Endothelial cell of umbilical vein (primary cell): Measurements from ENCODE around the gene SYNGAP1. TPM values are rescaled to one million over a fixed set of nuclear protein-coding genes. Genes with fewer than 3 reads are reported as not detected.

Experiments
- BruUV-seq: library from RNA; stranded (reverse); fragments of 400-500 nt; replicated peaks from 2 replicates; lab custom pipeline; 2021; lab: Mats Ljungman, UMichigan
- CTCF ChIA-PET: fragments of 300-600, 350-600 bp; sonication (Branson Sonifier 250); formaldehyde crosslinking; loops from one replicate; lab custom pipeline; 2021; ENCODE audit warnings: antibody characterized with exemption, inconsistent platforms; lab: Charles Lee
- POLR2A ChIA-PET: fragments of 300-600, 350-600 bp; sonication (Branson Sonifier 250); formaldehyde crosslinking; loops from one replicate; lab custom pipeline; 2021; ENCODE audit warnings: antibody characterized with exemption, inconsistent platforms; lab: Charles Lee
- DNase-seq: peaks from one replicate; pipeline ENCODE4 v3.0.0-alpha.2; 2011; ENCODE audit warnings: low read depth, low spot score
- FAIRE-seq: peaks from 2 replicates; lab custom pipeline; 2011; peaks lifted over from hg19 to GRCh38; lab: Jason Lieb, UNC
- H2AFZ ChIP-seq: 2 replicates; pipeline ENCODE4 v1.6.0; 2012; ENCODE audit warnings: low read depth, low read length, control low read depth, inconsistent platforms
- H3K27ac ChIP-seq: 2 replicates; pipeline ENCODE4 v1.5.1; 2011; ENCODE audit warnings: low read depth, mild to moderate bottlenecking, control low read depth, low read length, moderate library complexity; ENCODE audit not compliant: insufficient read depth
- H3K27me3 ChIP-seq, 2 experiments: 2 replicates each; pipeline versions ENCODE4 v1.6.0 to v1.6.1; 2011; ENCODE audit warnings: low read length in 2 of 2, mixed read lengths in 1 of 2; ENCODE audit not compliant: control insufficient read depth in 2 of 2, insufficient read depth in 2 of 2
- H3K36me3 ChIP-seq, 2 experiments: 2 replicates in 1 of 2; 3 replicates in 1 of 2; pipeline ENCODE4 v1.5.1; 2011; ENCODE audit warnings: low read length in 2 of 2, mild to moderate bottlenecking in 1 of 2, moderate library complexity in 1 of 2; ENCODE audit not compliant: control insufficient read depth in 2 of 2, insufficient read depth in 2 of 2; ENCODE audit errors: extremely low read depth in 1 of 2
- H3K4me1 ChIP-seq: 3 replicates; pipeline ENCODE4 v1.5.1; 2011; ENCODE audit warnings: mild to moderate bottlenecking, low read length; ENCODE audit not compliant: control insufficient read depth, insufficient read depth; ENCODE audit errors: extremely low read depth
- H3K4me2 ChIP-seq: 2 replicates; pipeline ENCODE4 v1.6.1; 2011; ENCODE audit warnings: low read length, control low read depth, mixed read lengths; ENCODE audit not compliant: insufficient read depth
- H3K4me3 ChIP-seq, 3 experiments: fragments of 200-600 bp in 1 of 3; sonication (generic), shearing (Covaris generic) in 1 of 3; replicated peaks in 1 of 3; 2 replicates each; pipeline ENCODE4 v1.5.1; 2011 to 2016; ENCODE audit warnings: control low read depth in 3 of 3, low read length in 3 of 3, mild to moderate bottlenecking in 2 of 3, inconsistent platforms in 1 of 3, low read depth in 1 of 3, moderate library complexity in 1 of 3; ENCODE audit not compliant: insufficient read depth in 1 of 3
- H3K79me2 ChIP-seq: 2 replicates; pipeline ENCODE4 v1.6.0; 2012; ENCODE audit warnings: low read length, inconsistent platforms; ENCODE audit not compliant: control insufficient read depth, insufficient read depth
- H3K9ac ChIP-seq: replicated peaks from 2 replicates; pipeline ENCODE3; 2011; ENCODE audit warnings: low read length, control low read depth; ENCODE audit not compliant: insufficient read depth; ENCODE audit errors: extremely low read depth
- H3K9me1 ChIP-seq: replicated peaks from 3 replicates; pipeline ENCODE4 v1.6.0; 2011; ENCODE audit warnings: mild to moderate bottlenecking, low read length; ENCODE audit not compliant: control insufficient read depth, insufficient read depth; ENCODE audit errors: extremely low read depth
- H3K9me3 ChIP-seq: replicated peaks from 2 replicates; pipeline ENCODE4 v1.5.1; 2012; ENCODE audit warnings: low read length, inconsistent platforms; ENCODE audit not compliant: control insufficient read depth, insufficient read depth
- H4K20me1 ChIP-seq: replicated peaks from 2 replicates; pipeline ENCODE3; 2011; ENCODE audit warnings: mild to moderate bottlenecking, low read length; ENCODE audit not compliant: control insufficient read depth, insufficient read depth; ENCODE audit errors: extremely low read depth
- EZH2 ChIP-seq: IDR thresholded peaks from 2 replicates; pipeline ENCODE4 v1.6.1; 2012; ENCODE audit warnings: borderline replicate concordance, low read depth, mild to moderate bottlenecking, moderate library complexity, low read length, inconsistent platforms; ENCODE audit not compliant: severe bottlenecking
- FOS ChIP-seq: IDR thresholded peaks from 2 replicates; pipeline ENCODE4 v1.6.1; 2011; ENCODE audit warnings: mild to moderate bottlenecking, low read length, moderate library complexity, borderline replicate concordance; ENCODE audit not compliant: insufficient read depth
- GATA2 ChIP-seq: IDR thresholded peaks from 2 replicates; pipeline ENCODE4 v1.7.0; 2011; ENCODE audit warnings: low read depth, mild to moderate bottlenecking, moderate library complexity, mixed read lengths, low read length; ENCODE audit not compliant: insufficient read length, insufficient read depth
- JUN ChIP-seq: IDR thresholded peaks from 2 replicates; pipeline ENCODE4 v1.6.1; 2011; ENCODE audit warnings: borderline replicate concordance, low read depth; ENCODE audit not compliant: insufficient read length, insufficient read depth
- MYC ChIP-seq: IDR thresholded peaks from one replicate; pipeline ENCODE4 v1.6.1; 2011; ENCODE audit warnings: mild to moderate bottlenecking, low read depth, low read length
- POLR2A ChIP-seq: IDR thresholded peaks from 2 replicates; pipeline ENCODE4 v1.6.1; 2012; ENCODE audit warnings: low read depth, mild to moderate bottlenecking, control low read depth, low read length
- POLR2AphosphoS5 ChIP-seq: IDR thresholded peaks from 2 replicates; pipeline ENCODE4 v1.6.1; 2012; ENCODE audit warnings: low read depth, mild to moderate bottlenecking, control low read depth, low read length, moderate library complexity; ENCODE audit not compliant: insufficient read depth
- dilution Hi-C: fragments of 300-500 bp; cut with MboI; formaldehyde crosslinking; loops from one replicate; pipeline ENCODE4 v1.15.0; 2019; ENCODE audit warnings: low sequenced_read_pairs; ENCODE audit not compliant: extremely low pct_ligation_motif_present
- intact Hi-C: fragments of 100-400 bp; cut with micrococcal nuclease; formaldehyde crosslinking; loops from one replicate; pipeline ENCODE4 v1.10.0; 2022
- polyA plus RNA-seq, 4 experiments: library from polyadenylated mRNA; depleted of rRNA in 3 of 4; stranded (reverse) in 3 of 4; unstranded in 1 of 4; fragments of >200 nt; gene quantifications; 2 replicates each; pipeline versions ENCODE4 v1.2.1 to v1.2.3, GENCODE V29; 2011 to 2012; ENCODE audit warnings: missing spikeins in 1 of 4
- total RNA-seq: library from RNA; stranded (reverse); gene quantifications from 2 replicates; pipeline ENCODE4 v1.2.3, GENCODE V29; 2021
- TF ChIP-seq, protein P1 (sequence below): IDR thresholded peaks from 2 replicates; pipeline ENCODE4 v1.6.1; 2011; ENCODE audit not compliant: insufficient read depth, insufficient read length
- TF ChIP-seq, protein P2 (sequence below), 2 donors: IDR thresholded peaks; 1 replicate in 1 of 2; 2 replicates in 1 of 2; pipeline ENCODE4 v1.5.1; 2011; ENCODE audit warnings: low read length in 2 of 2, mild to moderate bottlenecking in 2 of 2, moderate library complexity in 2 of 2, control low read depth in 1 of 2, inconsistent platforms in 1 of 2, low read depth in 1 of 2; ENCODE audit not compliant: insufficient read depth in 1 of 2; ENCODE audit errors: extremely low read depth in 1 of 2

SYNGAP1 gene
- total and polyA plus RNA-seq, 2 donors (not counting 3 experiments of a cell fraction or from before 2014, with no cell fraction given) = 7.3 to 15.1 TPM

DNA sequence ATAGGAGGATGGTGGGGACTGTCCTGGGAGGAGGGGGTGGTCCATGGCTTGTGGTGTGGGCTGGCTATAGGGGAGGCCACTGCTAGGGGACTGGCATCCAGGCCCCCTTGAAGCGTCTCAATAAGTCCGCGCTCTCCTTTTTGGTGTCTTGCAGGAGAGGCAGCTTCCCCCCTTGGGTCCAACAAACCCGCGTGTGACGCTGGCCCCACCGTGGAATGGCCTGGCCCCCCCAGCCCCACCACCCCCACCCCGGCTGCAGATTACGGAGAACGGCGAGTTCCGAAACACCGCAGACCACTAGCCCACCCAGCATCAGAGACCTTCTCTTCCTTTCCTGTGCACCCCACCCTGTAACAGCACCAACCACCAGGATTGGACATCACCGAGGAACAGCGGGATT, 31.7 kb downstream of the SYNGAP1 start:
- no peak overlapping the region for H3K9ac ChIP-seq
- no peak for FAIRE-seq
- no peak overlapping the region for H3K27ac ChIP-seq
- no peak overlapping the region for H2AFZ ChIP-seq
- no peaks in the 10 kb centered on the region for H3K9me3 ChIP-seq
- H4K20me1 ChIP-seq = no peaks in the 10 kb centered on the region
- no peak for DNase-seq
- dilution Hi-C loops (no loop called here), intact Hi-C loops (loop anchor here (5.0 kb wide), 1 partner anchor 126 kb away; no protein-coding TSS in a partner anchor)
- no peaks in the 10 kb centered on the region for H3K27me3 ChIP-seq
- ChIA-PET POLR2A (no interaction called here), CTCF (no interaction called here)
- TF ChIP-seq GATA2 (no peak), POLR2AphosphoS5 (no peak), POLR2A (no peak), EZH2 (no peak), MYC (no peak), FOS (no peak), JUN (no peak)
- TF ChIP-seq, protein P1, sequence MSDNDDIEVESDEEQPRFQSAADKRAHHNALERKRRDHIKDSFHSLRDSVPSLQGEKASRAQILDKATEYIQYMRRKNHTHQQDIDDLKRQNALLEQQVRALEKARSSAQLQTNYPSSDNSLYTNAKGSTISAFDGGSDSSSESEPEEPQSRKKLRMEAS = no peak
- TF ChIP-seq, protein P2, sequence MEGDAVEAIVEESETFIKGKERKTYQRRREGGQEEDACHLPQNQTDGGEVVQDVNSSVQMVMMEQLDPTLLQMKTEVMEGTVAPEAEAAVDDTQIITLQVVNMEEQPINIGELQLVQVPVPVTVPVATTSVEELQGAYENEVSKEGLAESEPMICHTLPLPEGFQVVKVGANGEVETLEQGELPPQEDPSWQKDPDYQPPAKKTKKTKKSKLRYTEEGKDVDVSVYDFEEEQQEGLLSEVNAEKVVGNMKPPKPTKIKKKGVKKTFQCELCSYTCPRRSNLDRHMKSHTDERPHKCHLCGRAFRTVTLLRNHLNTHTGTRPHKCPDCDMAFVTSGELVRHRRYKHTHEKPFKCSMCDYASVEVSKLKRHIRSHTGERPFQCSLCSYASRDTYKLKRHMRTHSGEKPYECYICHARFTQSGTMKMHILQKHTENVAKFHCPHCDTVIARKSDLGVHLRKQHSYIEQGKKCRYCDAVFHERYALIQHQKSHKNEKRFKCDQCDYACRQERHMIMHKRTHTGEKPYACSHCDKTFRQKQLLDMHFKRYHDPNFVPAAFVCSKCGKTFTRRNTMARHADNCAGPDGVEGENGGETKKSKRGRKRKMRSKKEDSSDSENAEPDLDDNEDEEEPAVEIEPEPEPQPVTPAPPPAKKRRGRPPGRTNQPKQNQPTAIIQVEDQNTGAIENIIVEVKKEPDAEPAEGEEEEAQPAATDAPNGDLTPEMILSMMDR (IDR thresholded peaks at IDR 0.05; ENCODE audit: extremely low read depth in 1 of 2, insufficient read depth in 1 of 2, low read depth in 1 of 2, low read length in 2 of 2) = no peak
- no peak overlapping the region for H3K4me2 ChIP-seq
- H3K9me1 ChIP-seq = no peaks in the 10 kb centered on the region
- H3K4me1 ChIP-seq = peaks cover 3% of the 10 kb centered on the region
- H3K36me3 ChIP-seq = peaks cover 0 to 6% of the 10 kb centered on the region in 2 experiments
- H3K4me3 ChIP-seq = no peak overlapping the region
- no TSS peak for BruUV-seq
- no peaks in the 10 kb centered on the region for H3K79me2 ChIP-seq
